HCT116 (cell line): ENCODE data around the gene KIF13A. TPM values are rescaled to one million over a fixed set of nuclear protein-coding genes. Genes with fewer than 3 reads are reported as not detected.

Experiments
- ATAC-seq: fragments of 200-7000 bp; cut with Tn5 transposase; 2 replicates; pipeline ENCODE4 v1.9.1; 2020; ENCODE audit warnings: mild to moderate bottlenecking, moderate library complexity
- BruUV-seq: library from RNA; stranded (reverse); fragments of 400-500 nt; replicated peaks from 2 replicates; lab custom pipeline; 2021; lab: Mats Ljungman, UMichigan
- CTCF ChIA-PET: fragments of 300-600 bp; sonication (Branson Sonifier 250); formaldehyde crosslinking; loops from one replicate; lab custom pipeline; 2021; ENCODE audit warnings: antibody characterized with exemption; lab: Charles Lee
- POLR2A ChIA-PET: fragments of 300-600, 350-600 bp; sonication (Branson Sonifier 250); formaldehyde crosslinking; loops from one replicate; lab custom pipeline; 2021; ENCODE audit warnings: antibody characterized with exemption; lab: Charles Lee
- RAD21 ChIA-PET, 2 experiments: fragments of 300-600 bp; sonication (Branson Sonifier 250); formaldehyde crosslinking; loops; one replicate each; lab custom pipeline; 2023; ENCODE audit warnings: low total read pairs in 2 of 2; ENCODE audit not compliant: uncharacterized antibody in 2 of 2, unreplicated experiment in 2 of 2, low non-redundant PET in 1 of 2; lab: Charles Lee
- DNase-seq: peaks from one replicate; pipeline ENCODE4 v3.0.0-alpha.2; 2010; ENCODE audit warnings: low read depth, low spot score
- H2AFZ ChIP-seq: fragments of 200-600 bp; shearing (Covaris generic), sonication (generic); 2 replicates; pipeline ENCODE4 v1.6.1; 2017; ENCODE audit warnings: low read depth, mixed run types, mixed read lengths, antibody characterized with exemption, low read length; ENCODE audit not compliant: poor library complexity, severe bottlenecking
- H3K27ac ChIP-seq: 2 replicates; pipeline ENCODE4 v1.5.1; 2012; ENCODE audit warnings: low read depth, low read length
- H3K27me3 ChIP-seq: fragments of 200-600 bp; sonication (generic); 2 replicates; pipeline ENCODE4 v1.6.1; 2016; ENCODE audit warnings: mixed run types, low read length, mixed read lengths; ENCODE audit not compliant: insufficient read depth
- H3K36me3 ChIP-seq, 2 experiments: fragments of 200-500 bp in 1 of 2; fragments of 200-600 bp in 1 of 2; sonication (Bioruptor generic) in 1 of 2; sonication (generic) in 1 of 2; 2 replicates each; pipeline versions ENCODE4 v1.5.1 to v1.6.1; 2014 to 2016; ENCODE audit warnings: low read length in 2 of 2, inconsistent platforms in 1 of 2, mixed read lengths in 1 of 2, mixed run types in 1 of 2; ENCODE audit not compliant: insufficient read depth in 2 of 2, control insufficient read depth in 1 of 2
- H3K4me1 ChIP-seq, 2 experiments: fragments of 200-600 bp in 1 of 2; sonication (generic) in 1 of 2; 2 replicates each; pipeline versions ENCODE4 v1.5.1 to v1.6.1; 2012 to 2017; ENCODE audit warnings: low read length in 2 of 2, inconsistent platforms in 1 of 2, mild to moderate bottlenecking in 1 of 2, mixed read lengths in 1 of 2, mixed run types in 1 of 2, moderate library complexity in 1 of 2; ENCODE audit not compliant: insufficient read depth in 2 of 2, control insufficient read depth in 1 of 2
- H3K4me2 ChIP-seq: fragments of 200-600 bp; sonication (generic); 2 replicates; pipeline ENCODE4 v1.6.1; 2017; ENCODE audit warnings: mixed run types, low read length, mixed read lengths
- H3K4me3 ChIP-seq, 2 experiments: fragments of 200-600 bp in 1 of 2; sonication (generic) in 1 of 2; replicated peaks in 1 of 2; 2 replicates each; pipeline ENCODE4 v1.5.1; 2011 to 2016; ENCODE audit warnings: low read length in 2 of 2, control low read depth in 1 of 2, low read depth in 1 of 2, mild to moderate bottlenecking in 1 of 2, mixed read lengths in 1 of 2, mixed run types in 1 of 2
- H3K79me2 ChIP-seq: fragments of 200-600 bp; sonication (generic); 2 replicates; pipeline ENCODE4 v1.6.1; 2017; ENCODE audit warnings: mild to moderate bottlenecking, mixed run types, low read length, moderate library complexity, mixed read lengths; ENCODE audit not compliant: insufficient read depth
- H3K9ac ChIP-seq: fragments of 200-600 bp; sonication (generic); 2 replicates; pipeline ENCODE4 v1.6.1; 2016; ENCODE audit warnings: low read length, mixed read lengths
- H3K9me2 ChIP-seq: fragments of 200-600 bp; sonication (generic), shearing (Covaris generic); 2 replicates; pipeline ENCODE4 v1.6.1; 2017; ENCODE audit warnings: mixed run types, mild to moderate bottlenecking, moderate library complexity; ENCODE audit not compliant: insufficient read depth
- H3K9me3 ChIP-seq, 2 experiments: fragments of 200-500 bp in 1 of 2; fragments of 200-600 bp in 1 of 2; sonication (Bioruptor generic) in 1 of 2; sonication (generic) in 1 of 2; 2 replicates each; pipeline ENCODE4 v1.6.1; 2014 to 2017; ENCODE audit warnings: low read length in 2 of 2, mixed read lengths in 2 of 2, inconsistent platforms in 1 of 2, low read depth in 1 of 2, mild to moderate bottlenecking in 1 of 2, mixed run types in 1 of 2, moderate library complexity in 1 of 2; ENCODE audit not compliant: control insufficient read depth in 1 of 2, insufficient read depth in 1 of 2
- H4K20me1 ChIP-seq: fragments of 200-600 bp; sonication (generic), shearing (Covaris generic); 2 replicates; pipeline ENCODE4 v1.6.1; 2017; ENCODE audit warnings: mixed run types, mild to moderate bottlenecking, moderate library complexity; ENCODE audit not compliant: insufficient read depth
- EGR1 ChIP-seq: IDR thresholded peaks from 2 replicates; pipeline ENCODE4 v1.6.1; 2012; ENCODE audit warnings: low read depth
- ELF1 ChIP-seq: IDR thresholded peaks from 2 replicates; pipeline ENCODE4 v1.6.1; 2012; ENCODE audit warnings: low read depth, borderline replicate concordance
- EZH2 ChIP-seq: fragments of 200-600 bp; sonication (generic); IDR thresholded peaks from 2 replicates; pipeline ENCODE4 v1.6.1; 2017; ENCODE audit warnings: antibody characterized with exemption, mixed run types
- EZH2phosphoT487 ChIP-seq: fragments of 200-600 bp; IDR thresholded peaks from 2 replicates; pipeline ENCODE4 v1.6.1; 2018; ENCODE audit warnings: antibody characterized with exemption, borderline replicate concordance
- FOSL1 ChIP-seq: IDR thresholded peaks from 2 replicates; pipeline ENCODE4 v1.6.1; 2012; ENCODE audit warnings: low read depth
- POLR2A ChIP-seq: IDR thresholded peaks from 2 replicates; pipeline ENCODE4 v1.7.0; 2011; ENCODE audit warnings: borderline replicate concordance; ENCODE audit not compliant: insufficient read depth, insufficient read length; ENCODE audit errors: extremely low read depth
- POLR2AphosphoS5 ChIP-seq: IDR thresholded peaks from 2 replicates; pipeline ENCODE4 v1.6.1; 2011; ENCODE audit warnings: mild to moderate bottlenecking, low read depth, low read length, moderate library complexity
- RAD21 ChIP-seq: IDR thresholded peaks from 2 replicates; pipeline ENCODE4 v1.6.1; 2012; ENCODE audit warnings: low read depth, mild to moderate bottlenecking
- REST ChIP-seq: IDR thresholded peaks from 2 replicates; pipeline ENCODE4 v1.6.1; 2012; ENCODE audit warnings: low read depth
- ZFX ChIP-seq: fragments of 450-650 bp; IDR thresholded peaks from 2 replicates; pipeline ENCODE4 v1.6.1; 2017
- ZNF274 ChIP-seq: fragments of 200-500 bp; sonication (Bioruptor generic); IDR thresholded peaks from 2 replicates; pipeline ENCODE4 v1.6.1; 2014; ENCODE audit warnings: mild to moderate bottlenecking, low read depth, low read length, inconsistent platforms
- intact Hi-C: fragments of 100-400 bp; cut with micrococcal nuclease; formaldehyde crosslinking; loops from 2 replicates; pipeline ENCODE4 v1.10.0; 2022
- total RNA-seq: library from RNA; stranded (reverse); gene quantifications from one replicate; pipeline ENCODE4 v1.2.1, GENCODE V29; 2021; ENCODE audit not compliant: unreplicated experiment
- TF ChIP-seq, protein P1 (sequence below), 3 experiments: fragments of 200-600 bp in 1 of 3; sonication (generic) in 1 of 3; IDR thresholded peaks in 2 of 3; conservative IDR thresholded peaks in 1 of 3; 2 replicates each; pipeline ENCODE4 v1.5.1; 2012 to 2017; ENCODE audit warnings: low read depth in 2 of 3, low read length in 2 of 3, antibody characterized with exemption in 1 of 3, borderline replicate concordance in 1 of 3, control low read depth in 1 of 3, mild to moderate bottlenecking in 1 of 3, mixed read lengths in 1 of 3, mixed run types in 1 of 3, moderate library complexity in 1 of 3; ENCODE audit not compliant: insufficient read depth in 1 of 3

The KIF13A gene
- total RNA-seq, 1 experiment from 2014 or later: 23.1 TPM

- no TSS peak for BruUV-seq
- Histone ChIP-seq H3K36me3 (no peaks in the 10 kb centered on the region), H3K27ac (no peak overlapping the region), H3K9me2 (no peaks in the 10 kb centered on the region)
- no peak for DNase-seq
- RAD21 ChIA-PET: no interaction called here
- intact Hi-C loops: no loop called here
- no peak for TF ChIP-seq EZH2
- TF ChIP-seq EZH2phosphoT487: no peak
- TF ChIP-seq POLR2A: no peak
- TF ChIP-seq POLR2AphosphoS5: no peak
- TF ChIP-seq FOSL1: no peak
- no peak for TF ChIP-seq RAD21
- no peak for TF ChIP-seq ELF1
- TF ChIP-seq ZNF274: no peak
- TF ChIP-seq, all 23 proteins: peak for 0
- no peak overlapping the region for H3K4me3 ChIP-seq
- no peak overlapping the region for H3K4me2 ChIP-seq
- CTCF ChIA-PET: no interaction called here
- H2AFZ ChIP-seq: no peak overlapping the region
- no peak for ATAC-seq
- no peaks in the 10 kb centered on the region for H3K9me3 ChIP-seq
- no peak overlapping the region for H3K9ac ChIP-seq
- no peaks in the 10 kb centered on the region for H4K20me1 ChIP-seq
- POLR2A ChIA-PET: no interaction called here
- no peaks in the 10 kb centered on the region for H3K4me1 ChIP-seq
- H3K27me3 ChIP-seq: no peaks in the 10 kb centered on the region
- peaks cover 8% of the 10 kb centered on the region; the same call in 1 of the 2 replicates for H3K79me2 ChIP-seq
Measured at GRCh38 chr6:17957498-17957897, 29.9 kb downstream of the KIF13A start.

- ATAC-seq: no peak
- DNase-seq: no peak
- no peak overlapping the region for H3K9ac ChIP-seq
- H3K79me2 ChIP-seq: peaks cover 8% of the 10 kb centered on the region; the same call in 1 of the 2 replicates
- no peak overlapping the region for H3K4me2 ChIP-seq
- H2AFZ ChIP-seq: no peak overlapping the region
- ChIA-PET CTCF (no interaction called here), POLR2A (no interaction called here), RAD21 (no interaction called here)
- TF ChIP-seq, protein P1, sequence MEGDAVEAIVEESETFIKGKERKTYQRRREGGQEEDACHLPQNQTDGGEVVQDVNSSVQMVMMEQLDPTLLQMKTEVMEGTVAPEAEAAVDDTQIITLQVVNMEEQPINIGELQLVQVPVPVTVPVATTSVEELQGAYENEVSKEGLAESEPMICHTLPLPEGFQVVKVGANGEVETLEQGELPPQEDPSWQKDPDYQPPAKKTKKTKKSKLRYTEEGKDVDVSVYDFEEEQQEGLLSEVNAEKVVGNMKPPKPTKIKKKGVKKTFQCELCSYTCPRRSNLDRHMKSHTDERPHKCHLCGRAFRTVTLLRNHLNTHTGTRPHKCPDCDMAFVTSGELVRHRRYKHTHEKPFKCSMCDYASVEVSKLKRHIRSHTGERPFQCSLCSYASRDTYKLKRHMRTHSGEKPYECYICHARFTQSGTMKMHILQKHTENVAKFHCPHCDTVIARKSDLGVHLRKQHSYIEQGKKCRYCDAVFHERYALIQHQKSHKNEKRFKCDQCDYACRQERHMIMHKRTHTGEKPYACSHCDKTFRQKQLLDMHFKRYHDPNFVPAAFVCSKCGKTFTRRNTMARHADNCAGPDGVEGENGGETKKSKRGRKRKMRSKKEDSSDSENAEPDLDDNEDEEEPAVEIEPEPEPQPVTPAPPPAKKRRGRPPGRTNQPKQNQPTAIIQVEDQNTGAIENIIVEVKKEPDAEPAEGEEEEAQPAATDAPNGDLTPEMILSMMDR (IDR thresholded peaks at IDR 0.05 in 2 of 3, conservative IDR thresholded peaks at IDR 0.05 in 1 of 3; ENCODE audit: borderline replicate concordance in 1 of 3, insufficient read depth in 1 of 3, low read depth in 2 of 3, low read length in 2 of 3): no peak
- TF ChIP-seq FOSL1 (no peak), EGR1 (no peak), EZH2phosphoT487 (no peak), REST (no peak), ZFX (no peak)
- H3K36me3 ChIP-seq: no peaks in the 10 kb centered on the region
- intact Hi-C loops: no loop called here
- H4K20me1 ChIP-seq: no peaks in the 10 kb centered on the region
- no peaks in the 10 kb centered on the region for H3K27me3 ChIP-seq
- H3K4me1 ChIP-seq: no peaks in the 10 kb centered on the region
- no TSS peak for BruUV-seq
- no peaks in the 10 kb centered on the region for H3K9me2 ChIP-seq
- H3K9me3 ChIP-seq: no peaks in the 10 kb centered on the region
- H3K4me3 ChIP-seq: no peak overlapping the region
- no peak overlapping the region for H3K27ac ChIP-seq
Measured at GRCh38 chr6:17957086-17957485, 30.3 kb downstream of the KIF13A start.
